HCT116 (cell line): ENCODE results near the gene ACTA2.

ENCODE experiments used
- EZH2 ChIP-seq: fragments of 200-600 bp; sonication (generic); IDR thresholded peaks from 2 replicates; pipeline ENCODE4 v1.6.1; 2017; ENCODE audit warnings: antibody characterized with exemption, mixed run types
- JUND ChIP-seq: IDR thresholded peaks from 2 replicates; pipeline ENCODE4 v1.6.1; 2012
- POLR2AphosphoS5 ChIP-seq: IDR thresholded peaks from 2 replicates; pipeline ENCODE4 v1.6.1; 2011; ENCODE audit warnings: mild to moderate bottlenecking, low read depth, low read length, moderate library complexity
- YY1 ChIP-seq: IDR thresholded peaks from 2 replicates; pipeline ENCODE4 v1.6.1; 2011; ENCODE audit warnings: low read length, low read depth, moderate library complexity, mild to moderate bottlenecking; ENCODE audit not compliant: insufficient replicate concordance; ENCODE audit errors: extremely low read depth
- TF ChIP-seq, protein P1 (sequence below), 3 experiments: fragments of 200-600 bp in 1 of 3; sonication (generic) in 1 of 3; IDR thresholded peaks in 2 of 3; conservative IDR thresholded peaks in 1 of 3; 2 replicates each; pipeline ENCODE4 v1.5.1; 2012 to 2017; ENCODE audit warnings: low read depth in 2 of 3, low read length in 2 of 3, antibody characterized with exemption in 1 of 3, borderline replicate concordance in 1 of 3, control low read depth in 1 of 3, mild to moderate bottlenecking in 1 of 3, mixed read lengths in 1 of 3, mixed run types in 1 of 3, moderate library complexity in 1 of 3; ENCODE audit not compliant: insufficient read depth in 1 of 3

DNA sequence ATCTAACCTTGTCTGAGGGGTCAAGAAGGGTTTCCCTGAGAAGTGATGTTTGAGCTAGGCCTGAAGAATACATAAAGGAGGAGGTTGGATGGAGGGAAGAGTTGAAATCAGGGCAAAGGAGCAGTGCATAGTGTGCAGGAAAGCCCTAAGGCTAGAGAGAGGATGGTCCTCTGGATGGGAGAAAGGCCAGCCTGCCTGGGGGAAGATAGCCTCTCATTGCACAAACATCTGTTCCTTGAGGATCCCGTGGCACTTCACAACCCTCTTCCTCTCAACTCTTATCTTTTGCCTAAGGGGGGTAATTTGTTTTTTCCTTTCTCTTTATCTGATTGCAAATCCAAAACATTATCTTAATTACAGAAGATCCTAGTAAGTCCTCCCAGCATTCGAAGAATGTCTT is 36.8 kb downstream of the ACTA2 start:
- no peak for TF ChIP-seq JUND
- TF ChIP-seq EZH2 = no peak
- TF ChIP-seq, protein P1, sequence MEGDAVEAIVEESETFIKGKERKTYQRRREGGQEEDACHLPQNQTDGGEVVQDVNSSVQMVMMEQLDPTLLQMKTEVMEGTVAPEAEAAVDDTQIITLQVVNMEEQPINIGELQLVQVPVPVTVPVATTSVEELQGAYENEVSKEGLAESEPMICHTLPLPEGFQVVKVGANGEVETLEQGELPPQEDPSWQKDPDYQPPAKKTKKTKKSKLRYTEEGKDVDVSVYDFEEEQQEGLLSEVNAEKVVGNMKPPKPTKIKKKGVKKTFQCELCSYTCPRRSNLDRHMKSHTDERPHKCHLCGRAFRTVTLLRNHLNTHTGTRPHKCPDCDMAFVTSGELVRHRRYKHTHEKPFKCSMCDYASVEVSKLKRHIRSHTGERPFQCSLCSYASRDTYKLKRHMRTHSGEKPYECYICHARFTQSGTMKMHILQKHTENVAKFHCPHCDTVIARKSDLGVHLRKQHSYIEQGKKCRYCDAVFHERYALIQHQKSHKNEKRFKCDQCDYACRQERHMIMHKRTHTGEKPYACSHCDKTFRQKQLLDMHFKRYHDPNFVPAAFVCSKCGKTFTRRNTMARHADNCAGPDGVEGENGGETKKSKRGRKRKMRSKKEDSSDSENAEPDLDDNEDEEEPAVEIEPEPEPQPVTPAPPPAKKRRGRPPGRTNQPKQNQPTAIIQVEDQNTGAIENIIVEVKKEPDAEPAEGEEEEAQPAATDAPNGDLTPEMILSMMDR (IDR thresholded peaks at IDR 0.05 in 2 of 3, conservative IDR thresholded peaks at IDR 0.05 in 1 of 3; ENCODE audit: borderline replicate concordance in 1 of 3, insufficient read depth in 1 of 3, low read depth in 2 of 3, low read length in 2 of 3) = no peak
- no peak for TF ChIP-seq POLR2AphosphoS5
- no peak for TF ChIP-seq YY1
